ENCODE data around the gene DISP2.

DNA sequence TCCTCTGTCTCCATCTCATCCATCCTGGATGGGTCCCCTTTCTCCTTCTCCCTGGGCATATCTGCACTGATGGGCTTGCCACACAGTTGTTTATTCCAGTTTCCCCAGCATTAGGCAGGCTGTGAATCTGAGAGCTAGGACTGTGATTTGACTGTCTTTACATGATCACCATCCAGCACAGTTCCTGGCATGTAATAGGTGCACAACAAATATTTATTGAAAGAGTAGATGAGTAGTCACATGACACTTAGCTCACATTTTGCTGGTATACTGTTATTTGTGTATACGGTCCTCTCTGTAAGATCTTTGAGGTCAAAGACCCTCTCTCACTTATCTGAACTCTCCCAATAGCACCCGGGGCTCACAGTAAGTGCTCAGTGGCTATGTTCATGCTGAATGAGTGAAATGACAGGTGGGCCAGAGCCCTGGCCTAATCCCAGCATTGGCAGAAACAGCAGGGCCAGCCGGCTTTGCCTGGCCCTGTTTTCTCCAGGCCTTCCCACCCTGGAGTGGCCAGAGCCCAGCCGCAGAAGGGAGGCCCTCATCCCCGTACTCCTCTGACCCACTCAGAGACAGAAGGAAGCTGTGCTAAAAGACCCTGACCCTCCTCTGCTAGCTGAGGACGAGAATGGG, 66.6 kb downstream of the DISP2 start:
- TF ChIP-seq, protein P1, sequence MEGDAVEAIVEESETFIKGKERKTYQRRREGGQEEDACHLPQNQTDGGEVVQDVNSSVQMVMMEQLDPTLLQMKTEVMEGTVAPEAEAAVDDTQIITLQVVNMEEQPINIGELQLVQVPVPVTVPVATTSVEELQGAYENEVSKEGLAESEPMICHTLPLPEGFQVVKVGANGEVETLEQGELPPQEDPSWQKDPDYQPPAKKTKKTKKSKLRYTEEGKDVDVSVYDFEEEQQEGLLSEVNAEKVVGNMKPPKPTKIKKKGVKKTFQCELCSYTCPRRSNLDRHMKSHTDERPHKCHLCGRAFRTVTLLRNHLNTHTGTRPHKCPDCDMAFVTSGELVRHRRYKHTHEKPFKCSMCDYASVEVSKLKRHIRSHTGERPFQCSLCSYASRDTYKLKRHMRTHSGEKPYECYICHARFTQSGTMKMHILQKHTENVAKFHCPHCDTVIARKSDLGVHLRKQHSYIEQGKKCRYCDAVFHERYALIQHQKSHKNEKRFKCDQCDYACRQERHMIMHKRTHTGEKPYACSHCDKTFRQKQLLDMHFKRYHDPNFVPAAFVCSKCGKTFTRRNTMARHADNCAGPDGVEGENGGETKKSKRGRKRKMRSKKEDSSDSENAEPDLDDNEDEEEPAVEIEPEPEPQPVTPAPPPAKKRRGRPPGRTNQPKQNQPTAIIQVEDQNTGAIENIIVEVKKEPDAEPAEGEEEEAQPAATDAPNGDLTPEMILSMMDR (IDR thresholded peaks at IDR 0.05), result no peak
- TF ChIP-seq POLR2A (IDR thresholded peaks at IDR 0.05), result no peak

Data from uterus (tissue), 2 donors.